Measurements from ENCODE around the gene HOXD4. TPM values are rescaled to one million over a fixed set of nuclear protein-coding genes. Genes with fewer than 3 reads are reported as not detected.

Gene HOXD4
- total RNA-seq, 4 donors from 2014 or later, result 2.2 to 25.5 (median 15.3) TPM

- peaks cover 100% of the 10 kb centered on the region for H3K27me3 ChIP-seq
- TF ChIP-seq CTCF (IDR thresholded peaks at IDR 0.05) (peak; percentile 45 to 59 (median 53)), EP300 (IDR thresholded peaks at IDR 0.05; ENCODE audit: low read depth) (no peak)
- WGBS, 2 donors (ENCODE audit: low coverage in 1 of 2), result 19 to 22% methylated on average over 19 to 24 of the region's 24 CpGs
- DNase-seq, result peak; percentile 68
- H3K9me3 ChIP-seq, result no peaks in the 10 kb centered on the region
- no peaks in the 10 kb centered on the region for H3K36me3 ChIP-seq
- peak overlapping the region in 3 of 4 donors; percentile 35 to 70 (median 42) for H3K27ac ChIP-seq
- intact Hi-C loops (cut with DNase I; ENCODE audit: low total_unique reads), result no loop called here
- peak overlapping the region in 2 of 4 donors; percentile 12 to 16 for H3K4me3 ChIP-seq
- peaks cover 0 to 24% (median 17%) of the 10 kb centered on the region in 4 donors for H3K4me1 ChIP-seq
- in situ Hi-C loops (cut with MboI; ENCODE audit: low pct_ligation_motif_present in 1 of 4, low pct_unique_long_range_greater_than_20kb in 1 of 4, low sequenced_read_pairs in 3 of 4), result loop anchor here in 3 of 4 donors (25.0 kb wide), 2 partner anchors 694 to 1019 kb away; no protein-coding TSS in a partner anchor
These were observed 32.6 kb upstream of the HOXD4 start for GRCh38 chr2:176118601-176119339.

GRCh38 chr2:176120364-176121189, 30.8 kb upstream of the HOXD4 start:
- peaks cover 100% of the 10 kb centered on the region for H3K27me3 ChIP-seq
- WGBS, 2 donors (ENCODE audit: low coverage in 1 of 2), result 41 to 46% methylated on average over 6 to 13 of the region's 13 CpGs
- no peaks in the 10 kb centered on the region for H3K36me3 ChIP-seq
- H3K27ac ChIP-seq, result peak overlapping the region in 2 of 4 donors; percentile 84 to 88
- no peak for DNase-seq
- TF ChIP-seq CTCF (IDR thresholded peaks at IDR 0.05) (no peak), POLR2A (IDR thresholded peaks at IDR 0.05) (no peak), EP300 (IDR thresholded peaks at IDR 0.05; ENCODE audit: low read depth) (no peak), POLR2AphosphoS5 (IDR thresholded peaks at IDR 0.05) (no peak)
- no peaks in the 10 kb centered on the region for H3K9me3 ChIP-seq
- peaks cover 0 to 27% (median 18%) of the 10 kb centered on the region in 4 donors for H3K4me1 ChIP-seq
- in situ Hi-C loops (cut with MboI; ENCODE audit: low pct_ligation_motif_present in 1 of 4, low pct_unique_long_range_greater_than_20kb in 1 of 4, low sequenced_read_pairs in 3 of 4) (loop anchor here (10.0 to 25.0 kb wide), 5 partner anchors 334 to 1034 kb away; no protein-coding TSS in a partner anchor), intact Hi-C loops (cut with DNase I; ENCODE audit: low total_unique reads) (no loop called here)
- H3K4me3 ChIP-seq, result no peak overlapping the region

- 31 to 54% methylated on average over 7 to 37 of the region's 53 CpGs for WGBS, 2 donors (ENCODE audit: low coverage in 1 of 2)
- TF ChIP-seq POLR2AphosphoS5 (IDR thresholded peaks at IDR 0.05) (no peak), POLR2A (IDR thresholded peaks at IDR 0.05) (no peak), EP300 (IDR thresholded peaks at IDR 0.05; ENCODE audit: low read depth) (no peak), CTCF (IDR thresholded peaks at IDR 0.05) (no peak)
- H3K27ac ChIP-seq, result peak overlapping the region; percentile 78 to 88 (median 86)
- no peaks in the 10 kb centered on the region for H3K9me3 ChIP-seq
- H3K36me3 ChIP-seq, result no peaks in the 10 kb centered on the region
- H3K4me1 ChIP-seq, result peaks cover 0 to 22% (median 16%) of the 10 kb centered on the region in 4 donors
- peak overlapping the region in 3 of 4 donors; percentile 55 to 72 (median 55) for H3K4me3 ChIP-seq
- DNase-seq, result no peak
- in situ Hi-C loops (cut with MboI; ENCODE audit: low pct_ligation_motif_present in 1 of 4, low pct_unique_long_range_greater_than_20kb in 1 of 4, low sequenced_read_pairs in 3 of 4) (loop anchor here (10.0 to 25.0 kb wide), 5 partner anchors 333 to 1033 kb away; no protein-coding TSS in a partner anchor), intact Hi-C loops (cut with DNase I; ENCODE audit: low total_unique reads) (no loop called here)
- peaks cover 99% of the 10 kb centered on the region for H3K27me3 ChIP-seq
These were observed 29.9 kb upstream of the HOXD4 start for GRCh38 chr2:176121190-176122051.

All from transverse colon (tissue), 4 donors.